ENCODE results near the gene MAPK12.
"Not testable (repeated sequence)": the region's sequence is repeated elsewhere in the genome, so short reads cannot be mapped to it uniquely, and the experiment has no call there.

The MAPK12 gene

GRCh38 chr22:50209893-50210292 lies 51.6 kb downstream of the MAPK12 start:
- DNase-seq, result peak; percentile 39 to 61

- no peak for DNase-seq
Measured at GRCh38 chr22:50208939-50209892, 52.3 kb downstream of the MAPK12 start.

- no peak for DNase-seq
Measured at GRCh38 chr22:50208430-50208938, 53.0 kb downstream of the MAPK12 start.

GRCh38 chr22:50207383-50208140 lies 53.9 kb downstream of the MAPK12 start:
- no peak for DNase-seq

- no peak for DNase-seq
Measured at GRCh38 chr22:50206599-50206998, 54.9 kb downstream of the MAPK12 start.

GRCh38 chr22:50205781-50206569 lies 55.5 kb downstream of the MAPK12 start:
- DNase-seq, result no peak

- not testable (repeated sequence) for DNase-seq
Measured at GRCh38 chr22:50204998-50205397, 56.5 kb downstream of the MAPK12 start.

GRCh38 chr22:50204571-50204970 lies 56.9 kb downstream of the MAPK12 start:
- no peak for DNase-seq

GRCh38 chr22:50203288-50203687 lies 58.2 kb downstream of the MAPK12 start:
- DNase-seq, result no peak

Measured in AML-193 (cell line).